ENCODE results near the gene OTX1. TPM values are rescaled to one million over a fixed set of nuclear protein-coding genes. Genes with fewer than 3 reads are reported as not detected.

OTX1 gene
- total and polyA plus RNA-seq, 2 of the 8 experiments (the other 6 are each of a cell fraction or from before 2014, with no cell fraction given): 0.24 to 3.3 TPM

DNA sequence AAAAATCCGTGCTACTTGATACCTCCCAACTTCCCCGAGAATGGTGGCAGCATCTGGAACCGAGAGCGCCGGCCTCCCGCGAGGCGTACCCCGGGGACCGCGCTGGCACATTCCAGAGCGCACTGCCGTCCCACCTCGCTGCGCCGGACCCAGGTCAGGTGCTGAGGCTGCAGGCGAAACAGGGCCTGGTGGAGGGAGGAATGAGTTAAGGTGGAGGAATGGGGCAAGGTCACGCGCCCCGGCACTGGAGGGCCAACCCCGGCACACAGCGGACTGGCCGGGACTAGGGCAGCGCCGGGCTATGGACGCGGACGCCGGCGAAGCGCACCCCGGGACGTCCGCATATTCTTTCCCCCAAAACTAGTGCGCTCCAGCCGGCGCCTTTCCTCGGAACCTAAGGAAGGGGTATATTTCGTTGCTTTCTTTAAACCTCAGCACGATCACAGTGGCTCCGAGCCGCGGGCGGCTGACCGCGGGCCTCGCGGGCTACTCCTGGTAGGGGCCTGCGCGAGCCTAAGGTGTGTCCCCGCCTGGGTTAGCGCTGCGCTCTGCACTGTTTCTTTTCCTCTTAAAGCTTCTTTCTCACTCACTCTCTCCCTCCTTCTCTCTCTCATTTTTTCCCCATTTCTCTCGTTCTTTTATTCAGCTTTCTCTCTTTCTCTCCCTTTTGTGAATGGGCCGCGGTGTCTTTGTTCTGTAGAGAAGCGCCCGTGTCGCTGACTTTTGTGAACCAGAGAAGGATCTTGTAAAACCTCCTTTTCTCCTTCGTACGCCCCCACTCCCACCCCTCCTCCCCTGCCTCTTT is 2.1 kb upstream of the OTX1 start (continued):
- no peak for TF ChIP-seq JUND (IDR thresholded peaks at IDR 0.05; ENCODE audit: low read length)
- no peak for TF ChIP-seq POLR2AphosphoS5 (IDR thresholded peaks at IDR 0.05; ENCODE audit: low read depth, low read length)
- TF ChIP-seq TEAD4 (IDR thresholded peaks at IDR 0.05; ENCODE audit: low read depth, low read length): peak; percentile 90
- TF ChIP-seq CHD1 (IDR thresholded peaks at IDR 0.05; ENCODE audit: low read depth, low read length): no peak
- TF ChIP-seq FOSL1 (IDR thresholded peaks at IDR 0.05; ENCODE audit: insufficient read depth, low read depth, low read length): no peak
- TF ChIP-seq NANOG (IDR thresholded peaks at IDR 0.05; ENCODE audit: insufficient read depth, low read depth, low read length, poor library complexity, severe bottlenecking): no peak
- no peak for TF ChIP-seq KDM5A (IDR thresholded peaks at IDR 0.05; ENCODE audit: low read length)
- no peak for TF ChIP-seq NRF1 (IDR thresholded peaks at IDR 0.05; ENCODE audit: low read depth, low read length)
- no peak for TF ChIP-seq RXRA (IDR thresholded peaks at IDR 0.05; ENCODE audit: insufficient read depth, low read depth, low read length)
- TF ChIP-seq, protein P1, sequence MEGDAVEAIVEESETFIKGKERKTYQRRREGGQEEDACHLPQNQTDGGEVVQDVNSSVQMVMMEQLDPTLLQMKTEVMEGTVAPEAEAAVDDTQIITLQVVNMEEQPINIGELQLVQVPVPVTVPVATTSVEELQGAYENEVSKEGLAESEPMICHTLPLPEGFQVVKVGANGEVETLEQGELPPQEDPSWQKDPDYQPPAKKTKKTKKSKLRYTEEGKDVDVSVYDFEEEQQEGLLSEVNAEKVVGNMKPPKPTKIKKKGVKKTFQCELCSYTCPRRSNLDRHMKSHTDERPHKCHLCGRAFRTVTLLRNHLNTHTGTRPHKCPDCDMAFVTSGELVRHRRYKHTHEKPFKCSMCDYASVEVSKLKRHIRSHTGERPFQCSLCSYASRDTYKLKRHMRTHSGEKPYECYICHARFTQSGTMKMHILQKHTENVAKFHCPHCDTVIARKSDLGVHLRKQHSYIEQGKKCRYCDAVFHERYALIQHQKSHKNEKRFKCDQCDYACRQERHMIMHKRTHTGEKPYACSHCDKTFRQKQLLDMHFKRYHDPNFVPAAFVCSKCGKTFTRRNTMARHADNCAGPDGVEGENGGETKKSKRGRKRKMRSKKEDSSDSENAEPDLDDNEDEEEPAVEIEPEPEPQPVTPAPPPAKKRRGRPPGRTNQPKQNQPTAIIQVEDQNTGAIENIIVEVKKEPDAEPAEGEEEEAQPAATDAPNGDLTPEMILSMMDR (IDR thresholded peaks at IDR 0.05; ENCODE audit: control extremely low read depth in 1 of 3, insufficient read depth in 1 of 3, low read depth in 1 of 3, low read length in 3 of 3): no peak
- 0 out of 2 replicates have a peak, but pooled peaks have one; percentile 6 for TF ChIP-seq YY1 (IDR thresholded peaks at IDR 0.05; ENCODE audit: low read depth, low read length)
- no peak for TF ChIP-seq SP4 (IDR thresholded peaks at IDR 0.05; ENCODE audit: low read length)
- TF ChIP-seq CTBP2 (IDR thresholded peaks at IDR 0.05; ENCODE audit: borderline replicate concordance, insufficient read depth, insufficient read length, low read length): peak; percentile 54
- TF ChIP-seq TAF7 (optimal IDR thresholded peaks at IDR 0.05; ENCODE audit: borderline replicate concordance, low read depth, low read length): no peak
- no peak; the same call in 1 of the 2 replicates for TF ChIP-seq PHF8 (conservative IDR thresholded peaks at IDR 0.05; ENCODE audit: low read depth, low read length)
- no peak for TF ChIP-seq KDM1A (IDR thresholded peaks at IDR 0.05; ENCODE audit: borderline replicate concordance, low read length)
- TF ChIP-seq RAD21 (IDR thresholded peaks at IDR 0.05 in 1 of 2, conservative IDR thresholded peaks at IDR 0.05 in 1 of 2; ENCODE audit: low read depth in 2 of 2, low read length in 2 of 2): 0 out of 4 replicates have a peak, but pooled peaks of 1 of the 2 experiments have one; percentile 2
- TF ChIP-seq CHD2 (IDR thresholded peaks at IDR 0.05; ENCODE audit: low read length): no peak
- no peak for TF ChIP-seq SIX5 (IDR thresholded peaks at IDR 0.05; ENCODE audit: low read depth, low read length)
- TF ChIP-seq SIRT6 (IDR thresholded peaks at IDR 0.05; ENCODE audit: low read length): no peak
- TF ChIP-seq POLR2A (IDR thresholded peaks at IDR 0.05; ENCODE audit: control extremely low read depth in 1 of 2, low read depth in 2 of 2, low read length in 2 of 2): no peak
- TF ChIP-seq CREB1 (IDR thresholded peaks at IDR 0.05): no peak

All from H1 (cell line).